Measurements from ENCODE around the gene RAB11FIP4. TPM values are rescaled to one million over a fixed set of nuclear protein-coding genes. Genes with fewer than 3 reads are reported as not detected.

The RAB11FIP4 gene
- total and polyA plus RNA-seq, 4 donors, result 5.2 to 19.1 (median 12.8) TPM

GRCh38 chr17:31525801-31526549, 134.5 kb downstream of the RAB11FIP4 start:
- no peak for ATAC-seq (ENCODE audit: insufficient read depth, low FRiP score)
- Histone ChIP-seq H3K9ac (ENCODE audit: insufficient read depth in 1 of 2, low read length in 2 of 2) (no peak overlapping the region), H3K9me3 (ENCODE audit: control insufficient read depth in 4 of 4, insufficient read depth in 3 of 4, low read length in 3 of 4) (peaks cover 0 to 10% (median under 1%) of the 10 kb centered on the region in 4 donors), H3K4me3 (no peak overlapping the region), H3K27ac (ENCODE audit: low read depth in 1 of 2, low read length in 1 of 2) (no peak overlapping the region), H3K36me3 (ENCODE audit: control insufficient read depth in 4 of 4, insufficient read depth in 4 of 4, low read length in 4 of 4) (peaks cover 0 to 23% (median 4%) of the 10 kb centered on the region in 4 donors), H3K27me3 (ENCODE audit: control insufficient read depth in 3 of 3, insufficient read depth in 3 of 3, low read length in 2 of 3) (no peaks in the 10 kb centered on the region), H3K4me1 (ENCODE audit: control insufficient read depth in 5 of 5, insufficient read depth in 5 of 5, low read length in 5 of 5) (peaks cover 0 to 8% (median 0%) of the 10 kb centered on the region in 5 donors)
- 86 to 88% methylated on average over 21 of the region's 21 CpGs for WGBS, 2 donors
- DNase-seq, result no peak
- no peak for TF ChIP-seq CTCF (IDR thresholded peaks at IDR 0.05; ENCODE audit: control extremely low read depth, extremely low read depth)

- no peak overlapping the region for H3K27ac ChIP-seq (ENCODE audit: low read depth in 1 of 2, low read length in 1 of 2)
- peak in 1 of 3 donors; percentile 31 for DNase-seq
Measured at GRCh38 chr17:31527606-31528005, 136.1 kb downstream of the RAB11FIP4 start.

GRCh38 chr17:31528291-31528874, 136.9 kb downstream of the RAB11FIP4 start:
- Histone ChIP-seq H3K4me1 (ENCODE audit: control insufficient read depth in 5 of 5, insufficient read depth in 5 of 5, low read length in 5 of 5) (peaks cover 0 to 8% (median 0%) of the 10 kb centered on the region in 5 donors), H3K4me3 (no peak overlapping the region), H3K27ac (ENCODE audit: low read depth in 1 of 2, low read length in 1 of 2) (no peak overlapping the region), H3K9me3 (ENCODE audit: control insufficient read depth in 4 of 4, insufficient read depth in 3 of 4, low read length in 3 of 4) (peaks cover 0 to 8% (median under 1%) of the 10 kb centered on the region in 4 donors), H3K27me3 (ENCODE audit: control insufficient read depth in 3 of 3, insufficient read depth in 3 of 3, low read length in 2 of 3) (no peaks in the 10 kb centered on the region), H3K9ac (ENCODE audit: insufficient read depth in 1 of 2, low read length in 2 of 2) (no peak overlapping the region), H3K36me3 (ENCODE audit: control insufficient read depth in 4 of 4, insufficient read depth in 4 of 4, low read length in 4 of 4) (peaks cover 0 to 29% (median 4%) of the 10 kb centered on the region in 4 donors)
- ATAC-seq (ENCODE audit: insufficient read depth, low FRiP score), result no peak
- no peak for TF ChIP-seq CTCF (IDR thresholded peaks at IDR 0.05; ENCODE audit: control extremely low read depth, extremely low read depth)
- DNase-seq, result no peak
- 94 to 95% methylated on average over 26 of the region's 26 CpGs for WGBS, 2 donors

More at GRCh38 chr17:31527606-31528005, 136.1 kb downstream of the RAB11FIP4 start:
- peaks cover 0 to 8% (median 0%) of the 10 kb centered on the region in 5 donors for H3K4me1 ChIP-seq (ENCODE audit: control insufficient read depth in 5 of 5, insufficient read depth in 5 of 5, low read length in 5 of 5)
- no peaks in the 10 kb centered on the region for H3K27me3 ChIP-seq (ENCODE audit: control insufficient read depth in 3 of 3, insufficient read depth in 3 of 3, low read length in 2 of 3)
- H3K9me3 ChIP-seq (ENCODE audit: control insufficient read depth in 4 of 4, insufficient read depth in 3 of 4, low read length in 3 of 4), result peaks cover 0 to 10% (median under 1%) of the 10 kb centered on the region in 4 donors
- no peak for ATAC-seq (ENCODE audit: insufficient read depth, low FRiP score)
- H3K36me3 ChIP-seq (ENCODE audit: control insufficient read depth in 4 of 4, insufficient read depth in 4 of 4, low read length in 4 of 4), result peaks cover 0 to 31% (median 4%) of the 10 kb centered on the region in 4 donors
- no peak for TF ChIP-seq CTCF (IDR thresholded peaks at IDR 0.05; ENCODE audit: control extremely low read depth, extremely low read depth)
- WGBS, 2 donors, result 56 to 57% methylated on average over 5 of the region's 5 CpGs
- H3K9ac ChIP-seq (ENCODE audit: insufficient read depth in 1 of 2, low read length in 2 of 2), result no peak overlapping the region
- H3K4me3 ChIP-seq, result no peak overlapping the region

Data from lung (tissue), 12 donors.